PFSK-1 (cell line): Measurements from ENCODE around the gene ALOX12.

Experiments used
- FOXP2 ChIP-seq: optimal IDR thresholded peaks from 2 replicates; pipeline ENCODE3; 2011; ENCODE audit warnings: borderline replicate concordance, control low read depth, inconsistent platforms; ENCODE audit not compliant: insufficient read depth; ENCODE audit errors: extremely low read length, extremely low read depth
- POLR2AphosphoS5 ChIP-seq: IDR thresholded peaks from 2 replicates; pipeline ENCODE4 v1.6.1; 2012; ENCODE audit warnings: low read depth, mild to moderate bottlenecking, control low read depth, low read length, moderate library complexity
- SIN3A ChIP-seq: IDR thresholded peaks from 2 replicates; pipeline ENCODE4 v1.6.1; 2012; ENCODE audit warnings: mild to moderate bottlenecking, low read length, moderate library complexity, borderline replicate concordance; ENCODE audit not compliant: insufficient read depth
- TAF1 ChIP-seq: IDR thresholded peaks from 2 replicates; pipeline ENCODE4 v1.6.1; 2012; ENCODE audit warnings: low read length, control low read depth, borderline replicate concordance; ENCODE audit not compliant: insufficient read depth
- TF ChIP-seq, protein P1 (sequence below), 2 experiments: IDR thresholded peaks; 2 replicates each; pipeline versions ENCODE4 v1.6.1 to v1.8.0; 2011 to 2012; ENCODE audit warnings: low read depth in 2 of 2, low read length in 2 of 2, control low read depth in 1 of 2, inconsistent platforms in 1 of 2, mild to moderate bottlenecking in 1 of 2, moderate library complexity in 1 of 2; ENCODE audit not compliant: insufficient read depth in 1 of 2

ALOX12 gene

DNA sequence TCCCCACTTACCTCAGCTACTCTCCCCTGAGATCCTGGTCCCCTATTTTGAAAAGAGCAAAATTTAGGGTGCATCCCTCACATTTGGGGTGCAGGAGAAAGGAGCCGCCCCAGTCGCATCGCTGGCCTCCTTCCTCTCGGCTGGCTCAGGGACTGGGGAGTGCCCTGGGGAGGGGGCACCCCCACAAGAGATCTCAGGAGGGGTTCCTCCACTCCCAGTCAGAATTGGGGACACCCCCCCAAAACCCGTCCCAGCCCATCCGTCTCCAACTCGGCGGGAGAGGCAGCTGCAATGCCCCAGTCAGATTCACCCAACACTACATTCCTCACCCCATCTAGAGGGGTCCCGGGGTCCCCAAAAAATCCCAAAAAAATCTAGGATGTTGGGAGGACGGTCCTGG is 23.5 kb downstream of the ALOX12 start:
- TF ChIP-seq POLR2AphosphoS5 = no peak
- no peak for TF ChIP-seq TAF1
- TF ChIP-seq, protein P1, sequence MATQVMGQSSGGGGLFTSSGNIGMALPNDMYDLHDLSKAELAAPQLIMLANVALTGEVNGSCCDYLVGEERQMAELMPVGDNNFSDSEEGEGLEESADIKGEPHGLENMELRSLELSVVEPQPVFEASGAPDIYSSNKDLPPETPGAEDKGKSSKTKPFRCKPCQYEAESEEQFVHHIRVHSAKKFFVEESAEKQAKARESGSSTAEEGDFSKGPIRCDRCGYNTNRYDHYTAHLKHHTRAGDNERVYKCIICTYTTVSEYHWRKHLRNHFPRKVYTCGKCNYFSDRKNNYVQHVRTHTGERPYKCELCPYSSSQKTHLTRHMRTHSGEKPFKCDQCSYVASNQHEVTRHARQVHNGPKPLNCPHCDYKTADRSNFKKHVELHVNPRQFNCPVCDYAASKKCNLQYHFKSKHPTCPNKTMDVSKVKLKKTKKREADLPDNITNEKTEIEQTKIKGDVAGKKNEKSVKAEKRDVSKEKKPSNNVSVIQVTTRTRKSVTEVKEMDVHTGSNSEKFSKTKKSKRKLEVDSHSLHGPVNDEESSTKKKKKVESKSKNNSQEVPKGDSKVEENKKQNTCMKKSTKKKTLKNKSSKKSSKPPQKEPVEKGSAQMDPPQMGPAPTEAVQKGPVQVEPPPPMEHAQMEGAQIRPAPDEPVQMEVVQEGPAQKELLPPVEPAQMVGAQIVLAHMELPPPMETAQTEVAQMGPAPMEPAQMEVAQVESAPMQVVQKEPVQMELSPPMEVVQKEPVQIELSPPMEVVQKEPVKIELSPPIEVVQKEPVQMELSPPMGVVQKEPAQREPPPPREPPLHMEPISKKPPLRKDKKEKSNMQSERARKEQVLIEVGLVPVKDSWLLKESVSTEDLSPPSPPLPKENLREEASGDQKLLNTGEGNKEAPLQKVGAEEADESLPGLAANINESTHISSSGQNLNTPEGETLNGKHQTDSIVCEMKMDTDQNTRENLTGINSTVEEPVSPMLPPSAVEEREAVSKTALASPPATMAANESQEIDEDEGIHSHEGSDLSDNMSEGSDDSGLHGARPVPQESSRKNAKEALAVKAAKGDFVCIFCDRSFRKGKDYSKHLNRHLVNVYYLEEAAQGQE (IDR thresholded peaks at IDR 0.05; ENCODE audit: insufficient read depth in 1 of 2, low read depth in 2 of 2, low read length in 2 of 2) = no peak
- TF ChIP-seq SIN3A = no peak
- TF ChIP-seq FOXP2 = no peak

DNA sequence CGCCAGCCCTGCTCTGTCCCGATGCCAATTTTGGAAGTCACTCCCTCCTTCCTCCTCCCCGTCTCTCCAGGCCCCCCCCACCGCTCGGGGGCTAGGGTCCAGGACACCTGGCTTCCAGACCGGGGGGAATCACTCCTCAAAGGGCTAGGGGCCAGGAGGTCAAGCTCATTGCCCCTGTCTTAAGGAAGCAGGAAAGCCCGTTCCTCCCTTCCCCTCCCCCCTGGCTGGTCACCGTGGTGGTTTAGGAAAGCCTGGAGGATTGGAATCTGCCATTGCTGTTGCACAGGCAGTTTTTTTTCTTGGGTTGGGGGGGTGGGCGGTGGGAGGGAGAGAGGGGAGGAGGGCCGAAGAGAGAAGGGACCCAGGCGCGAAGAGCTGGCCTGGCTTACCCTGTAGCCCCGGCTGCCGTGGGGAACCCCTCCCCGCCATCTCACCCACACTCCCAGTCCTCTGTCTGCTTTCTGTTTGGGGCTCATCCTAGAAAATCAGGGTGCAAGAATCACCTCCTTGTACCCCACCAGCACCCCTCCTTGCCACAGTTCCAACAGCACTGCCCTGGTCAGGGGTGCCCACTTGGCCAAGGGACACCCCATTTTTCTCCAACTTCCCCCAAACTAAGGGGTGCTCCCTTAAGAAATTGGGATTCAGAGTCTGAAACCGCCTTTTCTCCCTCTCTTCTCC is 24.1 kb downstream of the ALOX12 start:
- TF ChIP-seq POLR2AphosphoS5 (no peak), FOXP2 (no peak), TAF1 (no peak), SIN3A (no peak)
- TF ChIP-seq, protein P1 (IDR thresholded peaks at IDR 0.05; ENCODE audit: insufficient read depth in 1 of 2, low read depth in 2 of 2, low read length in 2 of 2) = no peak

DNA sequence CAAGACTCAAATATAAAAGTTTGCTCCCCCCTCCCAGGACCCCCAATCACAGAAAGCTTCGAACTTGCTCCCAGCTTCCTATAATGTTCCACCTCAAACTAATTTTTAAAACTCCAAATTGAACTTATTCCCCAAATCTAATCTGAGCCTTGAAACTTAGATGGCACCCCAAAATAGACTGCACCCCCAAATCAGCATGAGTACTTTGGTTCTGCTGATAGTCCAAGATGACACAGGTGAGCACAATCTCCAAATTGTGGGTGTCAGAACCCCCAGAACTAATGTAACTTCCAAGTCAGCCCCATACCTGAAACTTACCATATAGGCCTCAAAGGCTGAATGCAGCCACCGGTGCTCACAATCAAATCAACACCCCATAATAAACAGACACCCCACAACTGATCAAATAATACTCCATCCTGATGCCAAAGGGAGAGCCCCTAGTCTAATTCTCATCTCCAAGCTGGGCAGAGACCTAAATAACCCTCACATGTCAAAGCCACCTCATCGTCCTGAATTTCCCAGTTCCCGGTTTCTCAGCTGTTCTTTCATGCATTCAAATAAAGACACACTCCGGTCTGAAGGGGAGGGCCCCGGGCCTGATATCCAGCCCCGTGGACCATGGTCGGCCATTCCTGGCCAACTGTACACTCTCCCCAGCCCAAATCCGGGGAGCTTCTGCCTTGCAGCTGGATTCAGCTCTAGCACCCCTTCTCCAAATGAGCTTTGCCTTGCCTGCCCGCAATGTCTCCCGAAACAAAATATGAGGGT is 25.2 kb downstream of the ALOX12 start:
- TF ChIP-seq, protein P1 (IDR thresholded peaks at IDR 0.05; ENCODE audit: insufficient read depth in 1 of 2, low read depth in 2 of 2, low read length in 2 of 2) = no peak
- TF ChIP-seq SIN3A = no peak

DNA sequence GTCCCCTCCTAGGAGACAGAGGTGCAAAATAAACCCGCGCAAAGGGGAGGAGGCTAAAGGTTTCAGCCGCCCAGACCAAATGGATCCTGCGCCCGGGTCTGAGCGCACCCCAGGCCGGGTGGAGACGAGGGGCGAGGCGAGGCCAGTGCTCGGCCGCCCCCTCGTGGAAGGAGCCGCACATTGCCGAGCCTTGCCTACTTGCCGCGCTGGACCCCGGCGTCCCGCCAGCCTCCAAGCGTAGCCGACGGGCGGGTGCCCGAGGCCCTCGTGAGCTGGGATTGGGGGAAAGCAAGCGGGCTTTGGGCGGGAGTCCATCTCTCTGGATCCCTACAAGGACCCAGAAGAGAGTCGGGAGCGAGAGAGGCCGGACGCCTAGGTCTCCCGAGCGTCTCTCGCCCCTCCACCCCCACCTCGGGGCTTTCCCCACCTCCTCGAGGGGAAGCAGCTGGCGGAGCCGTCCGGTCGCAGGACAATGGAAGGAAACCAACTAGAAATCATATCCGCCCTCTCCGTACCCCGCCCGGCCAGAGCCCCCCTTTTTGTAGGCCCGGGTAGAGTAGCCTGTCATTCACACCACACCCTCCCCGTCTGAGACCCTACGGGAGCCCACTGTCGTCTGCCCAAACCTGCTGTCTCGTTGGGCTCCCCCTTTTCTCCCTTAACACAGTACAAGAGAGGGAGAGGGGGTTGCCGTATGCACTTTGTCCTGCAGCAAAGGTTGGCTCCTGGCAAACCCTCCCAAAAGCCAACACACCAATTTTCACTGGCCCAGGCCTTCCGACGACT is 26.3 kb downstream of the ALOX12 start:
- TF ChIP-seq, protein P1 (IDR thresholded peaks at IDR 0.05; ENCODE audit: insufficient read depth in 1 of 2, low read depth in 2 of 2, low read length in 2 of 2) = no peak
- peak; percentile 75 for TF ChIP-seq FOXP2
